SJSA1 (cell line): ENCODE data around the gene CARD11. TPM values are rescaled to one million over a fixed set of nuclear protein-coding genes. Genes with fewer than 3 reads are reported as not detected.

ENCODE experiments used
- DNase-seq, 2 experiments: peaks; one replicate each; pipeline ENCODE4 v3.0.0-alpha.2; 2015 to 2020; ENCODE audit warnings: low spot score in 2 of 2, low read depth in 1 of 2
- H3K27ac ChIP-seq: fragments of 250-450 bp; sonication (Bioruptor Pico); 2 replicates; pipeline ENCODE4 v1.5.1; 2020; ENCODE audit warnings: mild to moderate bottlenecking, moderate library complexity
- H3K27me3 ChIP-seq: fragments of 250-450 bp; sonication (Bioruptor Pico); replicated peaks from 2 replicates; pipeline ENCODE4 v1.5.1; 2020; ENCODE audit warnings: mild to moderate bottlenecking, moderate library complexity
- H3K36me3 ChIP-seq: fragments of 250-450 bp; sonication (Bioruptor Pico); 2 replicates; pipeline ENCODE4 v1.5.1; 2020; ENCODE audit warnings: mild to moderate bottlenecking
- H3K4me1 ChIP-seq: fragments of 250-450 bp; sonication (Bioruptor Pico); replicated peaks from 2 replicates; pipeline ENCODE4 v1.6.1; 2021; ENCODE audit warnings: mild to moderate bottlenecking
- H3K4me3 ChIP-seq: fragments of 250-450 bp; sonication (Bioruptor Pico); 2 replicates; pipeline ENCODE4 v1.5.1; 2020; ENCODE audit warnings: mild to moderate bottlenecking
- H3K9me3 ChIP-seq: fragments of 250-450 bp; sonication (Bioruptor Pico); replicated peaks from 2 replicates; pipeline ENCODE4 v1.5.1; 2020; ENCODE audit warnings: mild to moderate bottlenecking
- total RNA-seq: library from RNA; depleted of rRNA; stranded (reverse); fragments of >200 nt; shearing (Covaris generic); gene quantifications from 2 replicates; pipeline ENCODE4 v1.2.3, GENCODE V29; 2014

The CARD11 gene
- total RNA-seq, 1 experiment from 2014 or later: 0.50 TPM

DNA sequence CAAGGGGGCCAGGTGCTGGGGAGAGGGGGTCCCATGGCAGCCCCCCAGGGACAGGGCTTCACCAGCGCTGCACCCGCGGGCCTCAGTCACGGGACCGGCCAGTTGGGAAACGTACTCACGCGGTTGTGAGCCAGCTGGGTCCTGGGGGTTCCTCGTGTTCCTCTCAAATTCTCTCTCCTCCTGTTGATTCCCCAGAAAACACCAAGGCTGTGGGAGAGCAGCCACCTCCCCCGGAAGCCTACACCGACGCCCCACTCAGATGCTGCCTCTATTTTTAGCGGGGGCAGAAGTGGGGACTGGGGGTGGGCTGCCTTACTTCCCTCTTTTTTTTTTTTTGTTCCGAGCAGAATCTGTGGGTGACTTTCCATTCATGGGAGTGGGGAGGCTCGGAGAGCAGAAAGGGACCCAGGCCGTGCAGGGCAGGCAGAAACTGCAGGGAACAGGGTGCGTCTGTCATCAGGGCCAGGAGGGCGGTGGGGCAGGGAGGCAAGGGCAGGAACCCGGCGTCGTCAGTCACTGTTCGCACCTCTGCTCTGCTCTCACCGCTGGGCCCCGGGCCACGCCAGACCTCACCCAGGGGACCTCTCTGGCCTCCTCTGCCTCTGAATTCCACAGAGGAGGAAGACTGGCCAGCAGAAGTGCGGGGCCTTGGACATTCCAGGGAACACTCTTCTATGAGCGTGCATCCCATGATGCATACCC lies 63.1 kb downstream of the CARD11 start:
- Histone ChIP-seq H3K36me3 (no peaks in the 10 kb centered on the region), H3K27ac (no peak overlapping the region), H3K4me1 (no peaks in the 10 kb centered on the region), H3K27me3 (no peaks in the 10 kb centered on the region), H3K9me3 (no peaks in the 10 kb centered on the region), H3K4me3 (no peak overlapping the region)
- no peak for DNase-seq

DNA sequence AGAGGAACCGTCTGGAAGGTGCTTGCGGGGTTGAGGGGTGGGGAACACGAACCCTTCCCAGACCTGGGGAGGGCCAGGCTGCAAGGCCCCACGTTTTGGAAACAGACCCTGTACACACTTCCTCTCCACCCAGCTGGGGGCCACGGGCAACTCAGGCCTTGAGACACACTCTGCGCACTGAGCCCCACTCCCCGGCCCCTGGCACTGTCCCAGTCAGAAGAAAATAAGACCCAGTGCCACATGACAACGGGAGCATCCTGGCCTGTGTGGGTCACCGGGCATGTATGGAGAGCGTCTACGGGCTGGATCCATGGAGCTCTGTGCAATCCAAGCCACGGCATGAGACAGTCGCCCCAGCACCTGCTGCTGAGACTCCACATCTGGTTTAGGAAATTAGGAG lies 63.7 kb downstream of the CARD11 start:
- no peaks in the 10 kb centered on the region for H3K36me3 ChIP-seq
- no peaks in the 10 kb centered on the region for H3K9me3 ChIP-seq
- H3K27ac ChIP-seq: no peak overlapping the region
- H3K27me3 ChIP-seq: no peaks in the 10 kb centered on the region
- H3K4me3 ChIP-seq: no peak overlapping the region
- no peak for DNase-seq
- no peaks in the 10 kb centered on the region for H3K4me1 ChIP-seq

- H3K4me3 ChIP-seq: no peak overlapping the region
- H3K27ac ChIP-seq: no peak overlapping the region
- DNase-seq: no peak
- H3K4me1 ChIP-seq: no peaks in the 10 kb centered on the region
- H3K36me3 ChIP-seq: no peaks in the 10 kb centered on the region
- no peaks in the 10 kb centered on the region for H3K27me3 ChIP-seq
- H3K9me3 ChIP-seq: no peaks in the 10 kb centered on the region
Observed at GRCh38 chr7:2979201-2979631, 64.5 kb downstream of the CARD11 start.

GRCh38 chr7:2978408-2978807 lies 65.3 kb downstream of the CARD11 start:
- H3K27ac ChIP-seq: no peak overlapping the region
- no peaks in the 10 kb centered on the region for H3K36me3 ChIP-seq
- no peaks in the 10 kb centered on the region for H3K4me1 ChIP-seq
- H3K4me3 ChIP-seq: no peak overlapping the region
- H3K9me3 ChIP-seq: no peaks in the 10 kb centered on the region
- no peaks in the 10 kb centered on the region for H3K27me3 ChIP-seq
- DNase-seq: no peak

DNA sequence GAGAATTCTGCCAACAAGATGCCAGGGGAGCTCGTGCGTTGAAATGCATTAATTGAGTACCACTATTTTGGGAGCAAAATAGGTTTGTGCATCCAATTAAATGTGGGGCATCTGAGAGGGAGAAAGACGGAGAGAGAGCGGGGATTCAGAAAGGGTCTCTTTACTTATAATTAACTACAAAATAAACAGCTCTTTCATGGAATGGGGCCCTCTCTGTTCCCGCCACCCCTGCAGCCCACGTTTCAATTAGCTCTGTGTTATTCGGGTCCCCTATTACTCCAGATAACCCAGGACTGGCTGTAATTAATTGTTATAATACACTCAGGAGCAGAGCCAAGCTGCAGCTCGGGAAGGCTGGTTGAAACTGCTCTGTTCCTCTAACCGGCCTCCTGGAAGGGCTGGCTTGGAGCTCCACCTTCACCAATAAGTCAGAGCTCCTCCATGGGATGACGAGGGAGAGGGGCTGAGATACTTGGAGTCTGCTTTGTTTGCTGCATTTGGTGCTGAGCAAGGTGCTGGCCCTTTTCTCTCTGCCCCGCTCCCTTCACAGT lies 67.8 kb downstream of the CARD11 start:
- DNase-seq: no peak
- Histone ChIP-seq H3K9me3 (no peaks in the 10 kb centered on the region), H3K36me3 (no peaks in the 10 kb centered on the region), H3K27me3 (no peaks in the 10 kb centered on the region), H3K27ac (no peak overlapping the region), H3K4me3 (no peak overlapping the region), H3K4me1 (no peaks in the 10 kb centered on the region)

- no peak for DNase-seq
- Histone ChIP-seq H3K36me3 (no peaks in the 10 kb centered on the region), H3K27me3 (no peaks in the 10 kb centered on the region), H3K9me3 (no peaks in the 10 kb centered on the region), H3K4me1 (no peaks in the 10 kb centered on the region), H3K27ac (no peak overlapping the region), H3K4me3 (no peak overlapping the region)
Observed at GRCh38 chr7:2974093-2974819, 69.4 kb downstream of the CARD11 start.

- no peaks in the 10 kb centered on the region for H3K27me3 ChIP-seq
- DNase-seq: no peak
- no peak overlapping the region for H3K4me3 ChIP-seq
Observed at GRCh38 chr7:2972835-2973161, 70.9 kb downstream of the CARD11 start.

DNA sequence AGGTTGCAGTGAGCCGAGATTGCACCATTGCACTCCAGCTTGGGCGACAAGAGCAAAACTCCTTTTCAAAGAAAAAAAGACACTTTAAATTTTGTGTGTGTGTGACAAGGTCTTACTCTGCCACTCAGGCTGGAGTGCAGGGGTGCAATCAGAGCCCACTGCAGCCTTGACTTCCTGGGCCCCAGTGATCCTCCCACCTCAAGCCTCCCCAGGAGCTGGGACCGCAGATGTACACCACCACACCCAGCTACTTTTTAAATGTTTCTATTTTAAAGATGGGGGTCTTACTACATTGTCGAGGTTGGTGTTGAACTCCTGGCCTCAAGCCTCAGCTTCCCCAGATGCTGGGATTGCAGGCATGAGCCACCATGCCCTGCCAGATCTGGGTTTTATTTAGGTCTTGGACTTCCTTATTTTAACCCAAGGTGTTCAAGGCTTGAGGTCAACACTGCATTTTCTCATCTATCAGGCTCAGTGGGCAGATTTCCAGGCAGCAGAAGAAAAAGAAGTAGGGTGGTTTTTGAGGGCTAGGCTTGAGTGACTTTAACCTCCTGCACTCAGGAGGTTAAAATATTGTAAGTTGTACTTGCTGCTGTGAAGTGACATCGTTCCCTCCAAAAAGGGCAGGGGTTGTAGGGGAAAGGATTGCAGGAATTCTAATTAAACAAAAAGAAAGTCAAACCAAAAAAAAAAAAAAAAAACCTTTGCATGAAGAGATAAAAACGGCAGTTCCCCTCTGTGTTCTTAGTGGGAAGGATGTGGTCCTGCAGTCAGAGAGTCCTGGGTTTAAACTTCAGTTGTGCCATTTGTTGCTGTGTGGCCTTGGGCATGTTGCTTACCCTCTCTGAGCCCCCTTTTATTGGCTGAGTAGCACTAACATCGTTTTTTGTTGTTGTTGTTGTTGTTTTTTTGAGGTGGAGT lies 71.5 kb downstream of the CARD11 start:
- Histone ChIP-seq H3K4me1 (no peaks in the 10 kb centered on the region), H3K4me3 (no peak overlapping the region), H3K27ac (no peak overlapping the region), H3K36me3 (no peaks in the 10 kb centered on the region), H3K9me3 (no peaks in the 10 kb centered on the region), H3K27me3 (no peaks in the 10 kb centered on the region)
- no peak for DNase-seq

More at GRCh38 chr7:2972835-2973161, 70.9 kb downstream of the CARD11 start:
- Histone ChIP-seq H3K27ac (no peak overlapping the region), H3K9me3 (no peaks in the 10 kb centered on the region), H3K4me1 (no peaks in the 10 kb centered on the region), H3K36me3 (no peaks in the 10 kb centered on the region)

DNA sequence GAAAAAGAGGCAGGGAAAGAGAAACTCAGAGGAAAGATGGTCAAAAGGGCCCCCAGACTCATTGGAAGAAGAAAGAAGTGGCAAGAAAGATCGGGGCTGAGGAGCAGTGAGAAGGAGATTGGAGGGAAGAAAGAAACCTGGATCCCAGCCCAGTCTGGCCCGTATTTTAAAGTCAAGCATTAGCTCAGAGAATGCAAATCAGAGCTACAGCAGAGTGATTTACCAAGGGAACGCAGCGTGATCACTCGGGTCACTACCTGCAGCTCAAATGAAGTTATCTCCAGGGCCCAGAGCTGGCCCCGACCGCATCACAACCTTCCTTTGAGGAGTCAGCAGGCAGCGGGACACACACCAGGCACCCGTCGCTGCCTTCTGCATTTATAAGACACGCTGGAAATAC lies 72.8 kb downstream of the CARD11 start:
- no peak overlapping the region for H3K27ac ChIP-seq
- no peaks in the 10 kb centered on the region for H3K36me3 ChIP-seq
- H3K9me3 ChIP-seq: no peaks in the 10 kb centered on the region
- no peak overlapping the region for H3K4me3 ChIP-seq
- DNase-seq: no peak
- no peaks in the 10 kb centered on the region for H3K4me1 ChIP-seq
- no peaks in the 10 kb centered on the region for H3K27me3 ChIP-seq

- H3K27me3 ChIP-seq: no peaks in the 10 kb centered on the region
- H3K9me3 ChIP-seq: no peaks in the 10 kb centered on the region
- no peaks in the 10 kb centered on the region for H3K36me3 ChIP-seq
- H3K27ac ChIP-seq: no peak overlapping the region
- H3K4me3 ChIP-seq: no peak overlapping the region
- DNase-seq: no peak
- no peaks in the 10 kb centered on the region for H3K4me1 ChIP-seq
Observed at GRCh38 chr7:2970307-2970664, 73.4 kb downstream of the CARD11 start.

DNA sequence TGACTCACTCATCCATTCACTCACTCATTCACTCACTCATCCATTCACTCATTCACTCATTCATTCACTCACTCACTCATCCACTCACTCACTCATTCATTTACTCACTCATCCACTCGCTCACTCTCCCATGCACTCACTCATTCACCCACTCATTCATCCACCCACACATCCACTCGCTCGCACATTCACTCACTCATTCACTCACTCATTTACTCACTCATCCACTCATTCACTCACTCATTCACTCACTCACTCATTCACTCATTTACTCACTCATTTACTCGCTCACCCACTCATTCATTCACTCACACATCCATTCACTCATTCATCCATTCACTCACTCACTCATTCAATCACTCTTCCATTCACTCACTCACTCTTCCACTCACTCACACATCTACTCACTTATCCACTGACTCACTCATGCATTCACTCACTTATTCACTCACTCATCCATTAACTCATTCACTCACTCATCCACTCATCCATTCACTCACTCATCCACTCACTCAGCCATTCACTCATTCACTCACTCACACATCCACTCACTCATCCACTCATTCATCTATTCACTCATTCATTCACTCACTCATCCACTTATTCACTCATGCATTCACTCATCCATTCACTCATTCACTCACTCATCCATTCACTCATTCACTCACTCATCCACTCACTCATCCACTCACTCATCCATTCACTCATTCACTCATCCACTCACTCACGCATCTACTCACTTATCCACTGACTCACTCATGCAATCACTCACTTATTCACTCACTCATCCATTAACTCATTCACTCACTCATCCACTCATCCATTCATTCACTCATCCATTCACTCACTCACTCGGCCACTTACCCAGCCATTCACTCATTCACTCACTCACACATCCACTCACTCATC lies 74.0 kb downstream of the CARD11 start:
- no peaks in the 10 kb centered on the region for H3K4me1 ChIP-seq
- no peaks in the 10 kb centered on the region for H3K9me3 ChIP-seq
- H3K27me3 ChIP-seq: no peaks in the 10 kb centered on the region
- H3K4me3 ChIP-seq: no peak overlapping the region
- no peak overlapping the region for H3K27ac ChIP-seq
- no peak for DNase-seq
- H3K36me3 ChIP-seq: no peaks in the 10 kb centered on the region

DNA sequence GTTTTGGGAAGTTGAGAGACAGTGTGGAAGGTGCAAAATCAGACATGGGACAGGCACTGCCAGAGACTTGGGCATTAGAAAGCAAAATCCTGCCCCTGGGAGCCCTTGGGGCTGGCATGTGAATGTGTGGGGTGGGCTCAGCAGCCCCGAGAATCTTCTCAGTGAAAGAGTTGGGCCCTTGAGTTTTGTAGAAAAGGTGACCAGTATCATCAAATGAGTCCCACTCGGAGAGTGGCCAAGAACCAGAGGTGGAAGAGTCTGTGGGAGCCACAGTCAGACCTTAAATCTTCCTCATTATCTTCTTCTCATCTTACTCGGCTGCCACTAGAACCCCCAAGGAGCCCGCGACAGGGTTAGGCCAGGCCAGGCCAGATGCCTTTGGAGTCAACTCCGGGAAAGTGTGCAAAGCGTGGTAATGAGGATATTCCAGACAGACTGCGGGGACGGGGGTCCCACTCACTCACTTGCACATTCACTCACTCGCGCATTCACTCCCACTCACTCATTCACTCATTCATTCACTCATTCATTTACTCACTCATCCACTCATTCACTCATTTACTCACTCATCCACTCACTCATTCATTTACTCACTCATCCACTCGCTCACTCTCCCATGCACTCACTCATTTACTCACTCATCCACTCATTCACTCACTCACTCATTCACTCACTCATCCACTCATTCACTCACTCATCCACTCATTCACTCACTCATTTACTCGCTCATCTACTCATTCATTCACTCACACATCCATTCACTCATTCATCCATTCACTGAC lies 74.9 kb downstream of the CARD11 start:
- no peak for DNase-seq
- Histone ChIP-seq H3K4me1 (no peaks in the 10 kb centered on the region), H3K36me3 (no peaks in the 10 kb centered on the region)

More for the DNA sequence above, 74.9 kb downstream of the CARD11 start:
- no peak overlapping the region for H3K27ac ChIP-seq
- no peaks in the 10 kb centered on the region for H3K27me3 ChIP-seq
- no peaks in the 10 kb centered on the region for H3K9me3 ChIP-seq
- H3K4me3 ChIP-seq: no peak overlapping the region
